GM15510 (cell line): Measurements from ENCODE around the gene ALOXE3.

Source experiments
- POLR2A ChIP-seq: IDR thresholded peaks from 3 replicates; pipeline ENCODE4 v1.6.1; 2011; ENCODE audit warnings: borderline replicate concordance; ENCODE audit not compliant: insufficient read length; ENCODE audit errors: extremely low read depth

ALOXE3 gene

GRCh38 chr17:8147805-8148404, 29.6 kb upstream of the ALOXE3 start:
- no peak for TF ChIP-seq POLR2A

GRCh38 chr17:8147141-8147804, 29.0 kb upstream of the ALOXE3 start:
- no peak for TF ChIP-seq POLR2A

GRCh38 chr17:8146381-8147140, 28.2 kb upstream of the ALOXE3 start:
- no peak for TF ChIP-seq POLR2A

GRCh38 chr17:8145811-8146210, 27.5 kb upstream of the ALOXE3 start:
- TF ChIP-seq POLR2A, result no peak

- no peak for TF ChIP-seq POLR2A
Measured at GRCh38 chr17:8144401-8145231, 26.3 kb upstream of the ALOXE3 start.

- TF ChIP-seq POLR2A, result no peak
Measured at GRCh38 chr17:8143581-8144400, 25.5 kb upstream of the ALOXE3 start.

- no peak for TF ChIP-seq POLR2A
Measured at GRCh38 chr17:8142887-8143580, 24.7 kb upstream of the ALOXE3 start.

- no peak for TF ChIP-seq POLR2A
Measured at GRCh38 chr17:8142158-8142886, 24.0 kb upstream of the ALOXE3 start.

- no peak for TF ChIP-seq POLR2A
Measured at GRCh38 chr17:8141741-8142140, 23.4 kb upstream of the ALOXE3 start.

GRCh38 chr17:8141045-8141444, 22.7 kb upstream of the ALOXE3 start:
- no peak for TF ChIP-seq POLR2A

- TF ChIP-seq POLR2A, result no peak
Measured at GRCh38 chr17:8140065-8141029, 22.0 kb upstream of the ALOXE3 start.

GRCh38 chr17:8138672-8139371, 20.5 kb upstream of the ALOXE3 start:
- peak; percentile 60 for TF ChIP-seq POLR2A

GRCh38 chr17:8138374-8138671, 20.0 kb upstream of the ALOXE3 start:
- no peak for TF ChIP-seq POLR2A
